Loucy (cell line): ENCODE measurements around the gene NMRK1.

Experiments used
- H2AFZ ChIP-seq: fragments of 200-600 bp; sonication (generic); 2 replicates; pipeline ENCODE4 v1.6.0; 2016; ENCODE audit warnings: antibody characterized with exemption, mild to moderate bottlenecking, low read length, moderate library complexity
- H3F3A ChIP-seq: fragments of 200-600 bp; 2 replicates; pipeline ENCODE4 v1.6.0; 2016; ENCODE audit warnings: antibody characterized with exemption, low read depth, mild to moderate bottlenecking
- H3K27me3 ChIP-seq: fragments of 200-600 bp; sonication (generic); 2 replicates; pipeline ENCODE4 v1.6.1; 2014; ENCODE audit warnings: low read length, mild to moderate bottlenecking; ENCODE audit not compliant: insufficient read depth, poor library complexity, severe bottlenecking
- H3K36me3 ChIP-seq: fragments of 200-600 bp; sonication (generic); 2 replicates; pipeline ENCODE4 v1.6.1; 2016; ENCODE audit warnings: low read length; ENCODE audit not compliant: insufficient read depth
- H3K4me1 ChIP-seq: fragments of 200-600 bp; sonication (generic); 2 replicates; pipeline ENCODE4 v1.5.1; 2014; ENCODE audit warnings: low read length, mild to moderate bottlenecking; ENCODE audit not compliant: insufficient read depth, poor library complexity, severe bottlenecking
- H3K4me2 ChIP-seq: fragments of 200-600 bp; sonication (generic); 2 replicates; pipeline ENCODE4 v1.6.0; 2014; ENCODE audit warnings: antibody characterized with exemption, low read length, low read depth, mild to moderate bottlenecking; ENCODE audit not compliant: poor library complexity, severe bottlenecking
- H3K4me3 ChIP-seq: fragments of 200-600 bp; sonication (generic); 2 replicates; pipeline ENCODE4 v1.5.1; 2014; ENCODE audit warnings: low read length, mild to moderate bottlenecking, mixed read lengths; ENCODE audit not compliant: poor library complexity, severe bottlenecking
- H3K79me2 ChIP-seq: fragments of 200-600 bp; sonication (generic); 2 replicates; pipeline ENCODE4 v1.6.1; 2014; ENCODE audit warnings: low read length; ENCODE audit not compliant: insufficient read depth
- H3K9ac ChIP-seq: fragments of 200-600 bp; sonication (generic); 2 replicates; pipeline ENCODE4 v1.6.0; 2014; ENCODE audit warnings: mild to moderate bottlenecking, low read depth, low read length, moderate library complexity; ENCODE audit not compliant: poor library complexity, severe bottlenecking
- H3K9me2 ChIP-seq: fragments of 200-600 bp; sonication (generic); replicated peaks from 2 replicates; pipeline ENCODE4 v1.6.1; 2016; ENCODE audit warnings: low read depth, low read length, mixed read lengths
- H3K9me3 ChIP-seq: fragments of 200-600 bp; sonication (generic); 2 replicates; pipeline ENCODE4 v1.6.1; 2014; ENCODE audit warnings: mild to moderate bottlenecking, antibody characterized with exemption, low read length, low read depth; ENCODE audit not compliant: insufficient read depth
- H4K20me1 ChIP-seq: fragments of 200-600 bp; sonication (generic); 2 replicates; pipeline ENCODE4 v1.6.0; 2014; ENCODE audit warnings: antibody characterized with exemption, low read length, mild to moderate bottlenecking; ENCODE audit not compliant: insufficient read depth, poor library complexity, severe bottlenecking
- CTCF ChIP-seq: fragments of 200-600 bp; sonication (generic); conservative IDR thresholded peaks from 2 replicates; pipeline ENCODE4 v1.5.1; 2014; ENCODE audit warnings: mild to moderate bottlenecking, antibody characterized with exemption, low read length
- EZH2phosphoT487 ChIP-seq: fragments of 200-600 bp; IDR thresholded peaks from 2 replicates; pipeline ENCODE4 v1.6.1; 2018; ENCODE audit warnings: antibody characterized with exemption, mild to moderate bottlenecking, moderate library complexity, borderline replicate concordance

Gene NMRK1

DNA sequence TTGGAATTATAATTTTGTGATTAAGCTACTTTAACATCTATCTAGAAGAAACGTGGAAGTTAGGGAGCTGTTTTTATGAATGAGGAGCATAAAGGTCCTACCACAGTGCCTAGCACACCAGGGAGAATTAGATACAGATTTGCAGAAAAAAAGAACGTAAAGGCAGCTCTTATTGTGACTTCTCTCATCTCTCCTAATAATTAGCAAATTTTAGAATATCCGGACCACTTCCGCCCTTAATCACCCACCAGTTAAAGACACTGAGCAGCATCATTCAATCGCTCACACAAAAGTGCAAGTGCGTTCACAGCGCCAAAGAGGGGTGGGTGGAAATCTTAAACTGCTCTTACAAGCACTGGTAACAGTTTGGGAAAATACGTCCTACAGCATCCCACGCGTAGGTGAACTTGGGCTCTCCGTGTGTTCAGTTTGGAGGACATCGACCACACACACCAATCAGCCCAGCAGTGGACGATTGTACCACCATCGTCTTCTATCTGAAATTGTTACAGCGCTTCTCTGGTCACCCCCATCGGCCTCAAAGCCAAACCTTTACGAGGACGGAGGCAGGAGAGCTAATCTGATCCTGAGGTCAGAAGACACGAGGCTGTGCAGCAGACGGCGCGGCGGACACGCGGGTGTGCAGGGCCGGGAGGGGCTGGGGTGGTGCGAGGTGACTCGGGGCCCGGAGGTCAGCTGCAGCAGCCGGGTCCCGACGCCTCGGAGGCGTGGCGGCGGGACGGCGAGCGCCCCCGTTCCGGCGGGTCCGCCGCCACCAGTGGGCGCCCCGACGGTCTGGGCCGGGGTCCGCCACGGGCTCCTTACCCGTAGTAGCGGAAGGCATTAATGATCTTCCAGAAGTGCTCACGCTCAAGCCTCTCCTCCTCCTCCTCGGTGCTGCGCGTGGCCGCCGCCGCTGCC lies 60.5 kb downstream of the NMRK1 start:
- H3K79me2 ChIP-seq: peaks cover 49% of the 10 kb centered on the region
- H4K20me1 ChIP-seq: peaks cover 44% of the 10 kb centered on the region
- H3K27me3 ChIP-seq: no peaks in the 10 kb centered on the region
- H3F3A ChIP-seq: 0 out of 2 replicates have a peak, but pooled peaks cover 3% of the 10 kb centered on the region
- peak overlapping the region; percentile 96 for H3K4me2 ChIP-seq
- H3K9ac ChIP-seq: peak overlapping the region; percentile 81
- H3K9me3 ChIP-seq: no peaks in the 10 kb centered on the region
- H3K36me3 ChIP-seq: no peaks in the 10 kb centered on the region
- TF ChIP-seq CTCF (no peak; the same call in 1 of the 2 replicates), EZH2phosphoT487 (no peak)
- H3K4me1 ChIP-seq: peaks cover 42% of the 10 kb centered on the region
- no peaks in the 10 kb centered on the region for H3K9me2 ChIP-seq
- H3K4me3 ChIP-seq: peak overlapping the region; percentile 92
- peak overlapping the region; percentile 85; the same call in 1 of the 2 replicates for H2AFZ ChIP-seq

- Histone ChIP-seq H3F3A (no peaks in the 10 kb centered on the region), H3K4me3 (peak overlapping the region; percentile 92), H3K4me2 (peak overlapping the region; percentile 96), H3K27me3 (no peaks in the 10 kb centered on the region), H2AFZ (no peak overlapping the region), H3K9me2 (no peaks in the 10 kb centered on the region), H3K4me1 (peaks cover 60% of the 10 kb centered on the region), H3K9me3 (no peaks in the 10 kb centered on the region), H3K9ac (peak overlapping the region; percentile 81), H3K36me3 (no peaks in the 10 kb centered on the region), H3K79me2 (peaks cover 78% of the 10 kb centered on the region), H4K20me1 (peaks cover 64% of the 10 kb centered on the region)
- TF ChIP-seq EZH2phosphoT487 (no peak), CTCF (no peak)
Observed at GRCh38 chr9:75023846-75024245, 64.1 kb downstream of the NMRK1 start.

DNA sequence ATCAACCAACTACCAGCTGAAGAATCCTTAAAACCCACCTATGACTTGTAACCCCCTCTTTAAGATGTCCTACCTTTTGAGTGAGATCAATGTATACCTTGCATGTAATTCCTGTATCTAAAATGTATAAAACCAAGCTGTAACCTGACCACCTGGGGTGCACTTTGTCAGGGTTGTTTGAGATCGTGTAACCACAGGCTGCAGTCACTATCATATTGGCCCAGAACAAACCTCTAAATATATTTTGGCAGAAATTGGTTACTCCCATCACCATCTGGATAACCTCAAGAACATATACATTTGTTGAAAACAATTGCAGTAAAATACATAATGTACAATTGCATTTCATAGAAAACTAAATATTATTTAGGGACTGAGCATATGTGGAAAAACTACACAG lies 68.3 kb downstream of the NMRK1 start:
- Histone ChIP-seq H3K9me3 (no peaks in the 10 kb centered on the region), H3K9ac (no peak overlapping the region), H3K4me3 (peak overlapping the region; percentile 2), H4K20me1 (peaks cover 38% of the 10 kb centered on the region), H3F3A (0 out of 2 replicates have a peak, but pooled peaks cover 4% of the 10 kb centered on the region), H3K9me2 (no peaks in the 10 kb centered on the region), H3K4me1 (peaks cover 39% of the 10 kb centered on the region), H3K4me2 (peak overlapping the region; percentile 43), H2AFZ (no peak overlapping the region), H3K27me3 (no peaks in the 10 kb centered on the region), H3K36me3 (peaks cover 3% of the 10 kb centered on the region; the same call in 1 of the 2 replicates), H3K79me2 (peaks cover 54% of the 10 kb centered on the region)
- TF ChIP-seq EZH2phosphoT487: no peak
- no peak for TF ChIP-seq CTCF
